ENCODE results near the gene PARK7.
"Not testable (repeated sequence)": the region's sequence is repeated elsewhere in the genome, so short reads cannot be mapped to it uniquely, and the experiment has no call there.

Gene PARK7

DNA sequence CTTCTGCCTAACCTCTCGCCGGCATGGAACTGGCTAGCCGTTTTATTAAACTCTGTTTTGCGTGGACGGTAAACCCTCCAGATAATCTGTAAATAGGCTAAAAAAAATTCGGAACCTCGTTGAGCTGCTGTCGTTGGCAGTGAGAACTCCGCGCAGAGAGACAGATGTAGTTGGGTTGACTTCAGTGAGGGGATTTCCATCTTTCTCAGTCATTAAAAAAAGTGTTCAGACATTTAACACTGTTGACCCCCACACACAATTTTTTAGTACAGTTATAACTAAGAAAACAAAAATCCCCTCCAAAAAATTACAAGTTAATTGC is 464 bp downstream of the PARK7 start:
- TF ChIP-seq ZNF274 (IDR thresholded peaks at IDR 0.05; ENCODE audit: low read depth, low read length): no peak
- peak overlapping the region; percentile 98 for H3K4me3 ChIP-seq (ENCODE audit: low read length)

- TF ChIP-seq ZNF274 (IDR thresholded peaks at IDR 0.05; ENCODE audit: low read depth, low read length): no peak
- H3K4me3 ChIP-seq (ENCODE audit: low read length): peak overlapping the region; percentile 98
These were observed 1.3 kb downstream of the PARK7 start for GRCh38 chr1:7962636-7963377.

GRCh38 chr1:7963378-7963730 is 1.8 kb downstream of the PARK7 start:
- H3K4me3 ChIP-seq (ENCODE audit: low read length): not testable (repeated sequence)

- H3K4me3 ChIP-seq (ENCODE audit: low read length): not testable (repeated sequence)
These were observed 2.3 kb downstream of the PARK7 start for GRCh38 chr1:7963841-7964240.

DNA sequence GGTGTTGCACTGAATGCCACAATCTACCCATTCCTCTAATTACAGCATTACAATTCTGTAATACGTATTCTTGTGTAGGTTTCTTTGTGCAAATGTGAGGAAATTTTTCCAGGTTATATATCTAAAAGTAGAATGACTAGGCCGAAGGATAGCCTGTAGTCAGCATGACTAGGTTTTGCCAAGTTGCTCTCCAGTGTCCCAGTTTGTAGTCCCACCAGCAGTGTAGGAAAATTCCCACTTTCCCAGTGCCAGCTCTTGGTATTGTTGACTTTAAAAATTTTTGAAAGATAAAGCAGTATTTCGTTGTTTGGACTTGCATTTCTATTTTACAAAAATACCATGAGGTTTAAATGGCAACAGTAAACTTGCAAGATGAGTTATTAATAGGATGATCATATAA is 3.0 kb downstream of the PARK7 start:
- TF ChIP-seq ZNF274 (IDR thresholded peaks at IDR 0.05; ENCODE audit: low read depth, low read length): no peak
- no peak overlapping the region for H3K4me3 ChIP-seq (ENCODE audit: low read length)

GRCh38 chr1:7967196-7967595 is 5.7 kb downstream of the PARK7 start:
- H3K4me3 ChIP-seq (ENCODE audit: low read length): no peak overlapping the region
- TF ChIP-seq ZNF274 (IDR thresholded peaks at IDR 0.05; ENCODE audit: low read depth, low read length): no peak

DNA sequence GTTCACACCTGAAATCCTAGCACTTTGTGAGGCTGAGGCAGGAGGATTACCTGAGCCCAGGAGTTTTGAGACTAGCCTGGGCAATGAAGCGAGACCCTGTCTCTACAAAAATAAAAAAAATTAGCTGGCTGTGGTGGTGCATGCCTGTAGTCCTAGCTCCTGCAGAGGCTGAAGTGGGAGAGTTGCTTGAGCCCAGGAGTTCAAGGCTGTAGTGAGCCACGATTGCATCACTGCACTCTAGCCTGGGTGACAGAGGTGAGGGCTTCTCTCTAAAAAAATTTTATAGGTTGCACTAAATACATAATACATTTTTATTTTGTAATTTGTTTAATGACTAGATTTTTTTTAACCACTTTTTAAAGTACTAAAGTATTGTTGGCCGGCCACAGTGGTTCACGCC is 6.1 kb downstream of the PARK7 start:
- no peak overlapping the region for H3K4me3 ChIP-seq (ENCODE audit: low read length)
- TF ChIP-seq ZNF274 (IDR thresholded peaks at IDR 0.05; ENCODE audit: low read depth, low read length): no peak

- H3K4me3 ChIP-seq (ENCODE audit: low read length): no peak overlapping the region
- no peak for TF ChIP-seq ZNF274 (IDR thresholded peaks at IDR 0.05; ENCODE audit: low read depth, low read length)
These were observed 8.7 kb downstream of the PARK7 start for GRCh38 chr1:7970246-7970645.

DNA sequence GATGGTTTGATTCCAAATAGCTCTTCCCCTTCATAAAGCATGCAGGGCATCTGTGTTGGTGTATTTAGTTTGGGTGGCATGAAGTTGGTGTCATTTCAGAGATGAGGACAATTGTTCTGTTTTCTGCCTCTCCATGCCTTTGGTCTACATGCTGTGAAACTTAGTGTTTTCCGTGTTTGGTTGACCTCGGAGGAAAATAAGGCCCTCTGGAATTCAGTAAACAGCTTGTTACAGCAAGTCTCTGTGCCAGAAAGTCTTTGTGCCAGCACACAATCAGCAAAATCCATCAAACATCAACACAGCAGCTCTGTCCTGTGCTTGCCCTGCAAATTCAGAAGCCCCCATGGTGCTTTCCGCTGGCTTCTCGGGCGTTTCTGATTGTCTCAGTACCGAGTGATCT is 9.5 kb downstream of the PARK7 start:
- H3K4me3 ChIP-seq (ENCODE audit: low read length): no peak overlapping the region
- TF ChIP-seq ZNF274 (IDR thresholded peaks at IDR 0.05; ENCODE audit: low read depth, low read length): no peak

GRCh38 chr1:7972285-7972684 is 10.8 kb downstream of the PARK7 start:
- TF ChIP-seq ZNF274 (IDR thresholded peaks at IDR 0.05; ENCODE audit: low read depth, low read length): no peak

DNA sequence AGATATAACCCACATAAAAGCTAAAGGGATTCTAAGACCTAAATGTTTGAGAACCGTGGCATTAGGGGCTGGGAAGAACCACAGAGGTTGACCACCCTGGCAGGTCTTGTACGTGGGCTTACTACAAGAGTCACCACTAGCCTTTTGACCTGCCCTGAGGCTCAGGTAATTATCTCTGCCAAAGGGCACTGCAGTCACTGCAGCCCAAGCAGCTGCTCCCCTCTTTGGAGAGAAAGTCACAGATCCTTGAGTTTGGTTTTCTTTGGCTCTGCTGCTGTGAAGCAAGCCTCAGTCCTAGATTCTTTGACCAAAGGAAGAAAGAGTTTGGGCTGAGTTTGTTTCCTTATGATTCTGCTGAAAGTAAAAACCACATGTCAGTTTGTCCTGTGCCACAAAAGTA is 11.6 kb downstream of the PARK7 start:
- no peak overlapping the region for H3K4me3 ChIP-seq (ENCODE audit: low read length)
- TF ChIP-seq ZNF274 (IDR thresholded peaks at IDR 0.05; ENCODE audit: low read depth, low read length): no peak

More at GRCh38 chr1:7972285-7972684, 10.8 kb downstream of the PARK7 start:
- H3K4me3 ChIP-seq (ENCODE audit: low read length): no peak overlapping the region

DNA sequence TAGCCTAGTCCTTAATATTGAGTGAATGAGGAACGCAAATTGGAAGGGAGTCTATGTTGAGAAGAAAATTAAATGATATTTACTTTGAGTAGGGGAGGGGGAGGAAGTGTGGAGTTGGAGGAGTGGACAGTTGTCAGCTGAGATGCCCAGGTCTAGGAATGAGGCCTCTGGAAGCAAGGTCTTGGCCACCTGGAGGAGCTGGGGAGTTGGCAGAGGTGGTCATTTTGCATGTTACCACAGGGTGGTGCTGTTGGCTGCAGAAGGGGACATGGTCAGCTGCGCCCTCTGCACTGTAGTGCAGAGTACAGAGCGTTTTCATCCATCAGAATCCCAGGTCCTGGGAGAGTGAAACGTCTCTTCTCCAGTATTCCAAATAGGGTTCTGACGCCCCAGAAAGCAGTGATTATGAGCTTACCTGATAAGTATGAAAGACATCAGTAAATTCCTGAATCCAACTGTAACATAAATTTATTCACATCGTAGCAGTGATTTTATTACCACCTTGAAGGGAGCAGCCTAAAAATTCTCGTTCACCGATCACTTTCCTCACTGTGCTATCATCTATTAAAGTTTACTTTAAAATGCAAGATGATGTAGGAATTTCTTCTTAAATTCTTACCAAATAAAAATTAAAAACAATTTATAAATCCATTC is 13.8 kb downstream of the PARK7 start:
- no peak overlapping the region for H3K4me3 ChIP-seq (ENCODE audit: low read length)
- TF ChIP-seq ZNF274 (IDR thresholded peaks at IDR 0.05; ENCODE audit: low read depth, low read length): no peak

GRCh38 chr1:7980984-7981383 is 19.5 kb downstream of the PARK7 start:
- TF ChIP-seq ZNF274 (IDR thresholded peaks at IDR 0.05; ENCODE audit: low read depth, low read length): no peak
- no peak overlapping the region for H3K4me3 ChIP-seq (ENCODE audit: low read length)

DNA sequence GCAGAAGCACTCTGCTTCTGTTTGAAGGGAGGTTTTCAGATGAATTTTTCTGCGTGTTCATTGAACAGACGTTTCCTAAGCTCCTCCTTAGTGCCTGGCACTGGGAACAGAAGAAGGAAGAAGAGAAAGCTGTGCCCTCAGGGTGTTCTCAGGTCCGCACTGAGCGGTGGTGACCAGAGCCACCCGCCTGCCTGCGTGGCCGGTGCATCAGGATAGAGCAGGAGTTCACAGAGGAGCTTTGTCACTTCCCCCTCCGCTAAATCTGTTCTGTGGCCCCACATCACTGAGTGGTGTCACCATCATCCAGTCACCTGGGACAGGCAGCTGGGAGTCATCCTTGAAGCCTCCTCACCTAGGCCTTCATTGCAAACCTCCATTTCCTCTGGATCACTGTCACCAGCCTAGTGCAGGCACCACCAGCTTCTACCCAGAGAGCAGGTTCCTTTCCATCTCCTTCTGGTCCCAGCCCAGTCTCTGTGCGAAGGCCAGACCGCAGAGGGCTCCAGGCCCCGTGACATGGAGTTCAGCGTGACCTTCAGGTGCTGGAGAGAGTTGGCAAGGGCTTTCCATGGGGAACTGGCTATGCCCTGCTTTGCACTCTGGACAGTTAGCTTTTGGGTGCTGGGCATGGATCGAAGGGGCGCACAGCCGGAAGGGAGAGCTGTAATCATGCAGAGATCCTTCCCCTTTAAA is 21.7 kb downstream of the PARK7 start:
- no peak overlapping the region for H3K4me3 ChIP-seq (ENCODE audit: low read length)
- no peak for TF ChIP-seq ZNF274 (IDR thresholded peaks at IDR 0.05; ENCODE audit: low read depth, low read length)

GRCh38 chr1:7984811-7985210 is 23.3 kb downstream of the PARK7 start:
- H3K4me3 ChIP-seq (ENCODE audit: low read length): no peak overlapping the region
- TF ChIP-seq ZNF274 (IDR thresholded peaks at IDR 0.05; ENCODE audit: low read depth, low read length): no peak

Data from GM08714 (cell line).